ENCODE results near the gene PPP2CA.
A peak's percentile ranks its signal among the peaks of the same experiment; 100 is the strongest.
"Not testable (repeated sequence)": the region's sequence is repeated elsewhere in the genome, so short reads cannot be mapped to it uniquely, and the experiment has no call there.

The PPP2CA gene

DNA sequence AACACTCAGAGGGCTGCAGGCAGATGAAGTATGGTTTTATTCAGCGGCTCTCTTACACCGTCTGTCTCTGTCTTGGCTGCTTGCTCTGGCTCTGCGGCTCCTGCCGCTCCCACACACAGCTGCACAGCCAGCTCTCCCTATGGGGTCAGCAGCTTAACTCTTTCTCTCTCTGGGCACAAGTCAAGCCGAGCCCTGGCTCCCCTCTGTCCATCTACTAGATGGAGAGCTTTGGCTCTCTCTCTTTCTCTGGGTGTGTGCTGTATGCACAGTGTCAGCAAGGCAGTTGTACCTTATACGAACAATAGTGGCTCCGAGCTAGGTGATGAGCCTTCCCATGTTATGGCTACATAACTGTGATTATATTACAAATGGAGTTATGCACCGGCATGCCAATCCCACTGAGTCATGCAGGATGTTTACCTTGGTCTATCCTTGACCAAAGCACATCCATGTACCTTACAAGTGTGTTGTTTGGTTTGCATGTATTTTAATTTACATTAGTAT, 19.3 kb upstream of the PPP2CA start:
- DNase-seq: no peak

DNA sequence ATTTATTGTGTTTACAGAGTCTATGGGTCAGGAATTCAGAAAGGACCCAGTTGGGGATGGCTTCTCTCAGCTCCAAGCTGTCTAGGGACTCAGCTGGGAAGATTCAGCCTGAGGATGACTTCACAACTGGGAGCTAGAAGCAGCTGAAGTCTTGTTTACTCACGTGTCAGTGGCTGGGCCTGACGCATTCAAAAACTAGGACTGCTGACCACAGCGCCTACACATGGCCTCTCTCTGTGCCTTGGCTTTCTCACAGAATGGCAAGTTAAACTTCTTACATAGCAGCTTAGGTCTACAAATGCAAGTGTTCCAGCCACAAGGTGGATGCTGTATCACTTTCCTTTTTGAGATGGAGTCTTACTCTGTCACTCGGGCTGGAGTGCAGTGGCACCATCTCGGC, 16.3 kb upstream of the PPP2CA start:
- no peak for DNase-seq

DNA sequence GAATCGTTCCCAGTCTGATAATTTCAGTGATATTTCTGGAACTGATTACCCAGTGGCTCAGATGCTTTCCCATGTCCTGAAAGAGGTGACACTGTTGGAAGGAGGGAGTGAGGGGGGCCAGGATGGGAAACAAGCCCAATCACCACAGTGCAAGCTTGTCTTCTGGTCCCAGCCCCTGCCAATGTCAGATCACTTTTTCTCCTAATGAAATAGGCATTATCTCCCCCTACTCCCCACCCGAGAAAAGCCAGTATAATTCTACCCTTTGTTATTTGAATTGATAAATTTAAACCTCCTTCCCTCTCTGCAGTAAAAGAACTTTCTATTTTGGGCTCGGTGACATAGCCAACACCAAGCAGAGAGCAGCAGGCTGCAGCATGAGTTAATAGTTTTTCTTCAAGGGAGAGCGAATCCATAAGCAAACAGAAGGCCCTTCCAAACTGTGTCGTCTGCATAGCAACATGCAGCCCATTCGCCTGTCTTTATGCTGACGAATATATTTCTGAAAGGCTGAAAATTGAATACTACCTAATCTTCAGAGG, 14.6 kb upstream of the PPP2CA start:
- DNase-seq: no peak

DNA sequence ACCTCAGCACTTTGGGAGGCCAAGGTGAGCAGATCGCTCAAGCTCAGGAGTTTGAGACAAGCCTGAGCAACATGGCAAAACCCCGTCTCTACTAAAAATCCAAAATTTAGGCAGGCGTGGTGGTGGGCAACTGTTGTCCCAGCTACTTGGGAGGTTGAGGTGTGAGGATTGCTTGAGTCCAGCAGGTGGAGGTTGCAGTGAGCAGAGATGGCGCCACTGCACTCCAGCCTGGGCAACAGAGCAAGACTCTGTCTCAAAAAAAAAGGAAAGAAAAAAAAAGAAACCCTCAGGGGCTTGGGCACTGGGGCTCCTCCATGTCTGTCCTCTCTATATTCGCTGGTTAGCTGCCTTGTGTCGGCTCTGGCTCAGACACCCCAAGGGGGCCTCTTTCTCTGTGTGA, 10.9 kb upstream of the PPP2CA start:
- DNase-seq: no peak

DNA sequence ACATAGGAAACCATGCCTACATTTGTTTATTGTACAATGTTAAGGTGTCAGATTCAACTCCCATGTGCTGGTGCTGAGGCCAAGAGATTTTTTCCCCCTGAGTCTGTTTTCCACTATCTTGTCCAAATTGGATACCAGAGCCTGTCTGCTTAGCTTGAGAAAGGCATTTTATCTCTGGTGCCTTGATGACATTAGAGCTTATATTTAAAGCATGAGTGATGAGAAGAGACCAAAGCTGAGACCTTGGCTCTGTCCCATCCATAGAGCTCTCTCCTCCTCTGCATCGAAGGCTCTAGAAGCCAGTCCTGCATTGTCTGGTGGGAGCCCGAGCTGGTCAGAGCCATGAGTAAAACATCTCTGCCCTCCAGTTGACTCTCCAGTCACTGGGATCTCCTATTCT, 10.4 kb upstream of the PPP2CA start:
- no peak for DNase-seq

DNA sequence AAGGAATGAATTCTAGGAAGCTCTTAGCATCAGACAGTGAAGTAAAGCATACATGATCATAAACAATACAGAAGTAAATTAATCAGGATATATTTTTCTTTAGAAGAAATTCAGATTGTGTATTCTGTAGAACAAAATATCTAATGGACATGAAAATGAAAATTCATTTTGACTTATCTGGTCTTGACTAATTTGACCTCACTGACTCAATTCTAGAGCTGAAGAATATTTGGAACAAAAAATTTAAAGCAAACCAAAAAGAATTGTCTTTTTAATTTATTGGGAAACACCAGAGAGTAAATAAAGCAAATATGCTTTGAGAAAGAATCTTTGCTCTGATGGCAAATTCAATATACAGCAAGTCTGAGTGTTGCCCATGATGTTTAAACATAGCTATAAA, 2.8 kb upstream of the PPP2CA start:
- no peak for DNase-seq

DNA sequence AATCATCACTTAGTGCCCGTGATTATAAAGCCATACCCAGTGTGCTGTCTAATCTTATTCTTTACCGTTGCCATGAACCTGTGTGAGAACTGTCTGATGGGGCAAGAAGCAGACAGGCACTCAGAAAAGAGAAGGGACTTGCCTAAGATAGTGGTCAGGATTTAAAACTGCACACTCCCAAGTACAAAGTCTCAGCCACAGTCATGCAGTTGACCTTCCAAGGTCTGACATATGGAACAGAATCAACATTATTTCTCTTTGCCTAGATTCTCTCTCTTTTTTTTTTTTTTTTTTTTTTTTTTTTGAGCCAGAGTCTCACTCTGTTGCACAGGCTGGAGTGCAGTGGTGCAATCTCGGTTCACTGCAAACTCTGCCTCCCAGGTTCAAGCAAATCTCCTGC, 1.9 kb upstream of the PPP2CA start:
- no peak for DNase-seq

DNA sequence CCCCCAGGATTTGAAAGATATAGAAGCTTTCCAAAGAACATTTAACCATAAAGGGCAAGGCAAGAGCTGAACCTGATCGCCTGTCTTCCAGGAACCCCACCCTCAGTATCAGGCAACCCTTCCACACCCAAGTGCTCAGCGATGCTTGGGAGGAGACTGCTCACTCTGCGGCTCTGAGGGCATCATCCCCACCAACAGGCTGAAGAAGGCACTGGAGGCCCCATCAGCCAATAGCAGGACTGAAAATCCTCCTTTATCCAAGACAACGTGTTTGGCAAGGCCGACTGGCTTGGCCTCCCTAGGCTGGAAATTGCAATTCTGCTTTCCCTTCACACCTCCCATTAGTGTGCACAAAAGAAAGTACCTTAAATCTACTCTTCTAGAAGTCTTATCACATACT, 1.4 kb upstream of the PPP2CA start:
- no peak for DNase-seq

DNA sequence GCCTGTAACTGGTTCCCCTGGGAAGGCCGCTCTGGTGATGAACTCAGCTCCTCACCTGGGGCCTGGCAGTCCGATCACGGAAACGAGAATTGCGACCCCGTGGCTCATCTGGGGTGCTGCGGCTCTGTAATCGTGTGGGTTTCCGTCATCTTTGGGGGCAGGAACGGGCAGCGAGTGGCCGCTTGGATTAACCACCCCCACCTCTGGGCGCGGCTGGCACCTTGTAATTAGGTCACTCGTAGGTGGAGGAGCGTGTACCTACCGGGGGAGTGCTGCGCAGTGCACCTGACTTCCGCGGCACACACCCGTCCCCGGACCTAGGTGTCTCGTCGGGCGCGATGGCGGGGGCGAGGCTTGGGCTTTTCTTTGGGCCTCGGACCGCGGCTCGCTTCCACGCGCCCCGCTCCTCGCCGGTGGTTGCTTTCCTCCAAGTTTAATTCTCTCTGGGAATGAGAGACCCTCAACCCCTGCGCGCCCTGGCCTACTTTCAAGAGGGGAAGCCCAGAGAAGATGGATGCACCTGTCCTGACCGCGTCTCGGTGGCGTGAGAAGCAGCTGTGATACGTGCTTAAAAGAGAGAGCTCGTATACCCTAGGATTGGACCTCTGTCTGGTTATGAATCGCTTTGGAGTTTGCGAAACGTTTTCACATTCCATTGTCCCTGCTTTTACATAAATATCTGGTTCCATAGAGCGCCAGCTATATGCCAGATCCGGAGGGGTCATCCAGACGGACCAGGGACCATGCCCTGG, 744 bp upstream of the PPP2CA start:
- DNase-seq: no peak

DNA sequence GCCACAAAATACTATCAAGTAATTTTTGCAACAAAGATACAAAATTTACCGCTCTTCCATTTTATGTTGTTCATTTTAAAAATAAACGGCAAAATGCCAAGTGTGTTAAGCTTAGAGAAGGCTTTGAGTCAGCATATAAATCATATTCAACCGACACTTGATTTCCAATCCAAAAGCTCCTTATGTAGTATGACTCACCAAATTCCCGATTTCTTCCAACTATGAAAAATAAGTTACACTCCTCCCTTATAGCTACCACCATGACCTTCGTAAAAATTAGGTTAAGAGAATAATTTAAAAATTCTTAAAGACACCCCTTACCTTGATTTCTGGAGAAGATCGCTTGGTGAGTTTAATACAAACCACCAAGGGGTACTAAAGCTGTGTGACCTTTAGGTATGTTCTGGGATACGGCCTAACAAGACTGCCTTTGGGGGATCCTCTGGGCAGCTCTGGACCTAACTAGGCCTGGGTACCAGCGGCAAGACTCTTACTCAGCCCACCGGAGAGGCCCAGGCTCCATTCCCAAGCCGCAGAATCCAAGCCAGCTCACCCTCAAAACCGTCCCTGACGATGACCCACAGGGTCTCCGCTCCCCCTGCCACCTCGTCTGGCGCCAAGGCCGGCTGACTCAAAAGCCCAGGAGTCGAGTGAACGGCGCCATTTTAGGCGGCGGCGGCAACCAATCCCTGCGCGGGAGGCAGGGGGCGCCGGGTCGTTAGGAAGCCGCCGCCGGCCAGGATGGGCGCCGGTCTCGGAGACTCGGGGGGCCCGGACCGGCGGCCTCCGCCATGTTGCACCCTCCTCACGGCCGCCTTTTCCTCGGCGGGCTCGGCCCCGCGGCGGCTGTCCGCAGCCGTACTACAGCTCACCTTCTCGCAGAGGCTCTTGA, 739 bp downstream of the PPP2CA start:
- peak; percentile 84 for DNase-seq

DNA sequence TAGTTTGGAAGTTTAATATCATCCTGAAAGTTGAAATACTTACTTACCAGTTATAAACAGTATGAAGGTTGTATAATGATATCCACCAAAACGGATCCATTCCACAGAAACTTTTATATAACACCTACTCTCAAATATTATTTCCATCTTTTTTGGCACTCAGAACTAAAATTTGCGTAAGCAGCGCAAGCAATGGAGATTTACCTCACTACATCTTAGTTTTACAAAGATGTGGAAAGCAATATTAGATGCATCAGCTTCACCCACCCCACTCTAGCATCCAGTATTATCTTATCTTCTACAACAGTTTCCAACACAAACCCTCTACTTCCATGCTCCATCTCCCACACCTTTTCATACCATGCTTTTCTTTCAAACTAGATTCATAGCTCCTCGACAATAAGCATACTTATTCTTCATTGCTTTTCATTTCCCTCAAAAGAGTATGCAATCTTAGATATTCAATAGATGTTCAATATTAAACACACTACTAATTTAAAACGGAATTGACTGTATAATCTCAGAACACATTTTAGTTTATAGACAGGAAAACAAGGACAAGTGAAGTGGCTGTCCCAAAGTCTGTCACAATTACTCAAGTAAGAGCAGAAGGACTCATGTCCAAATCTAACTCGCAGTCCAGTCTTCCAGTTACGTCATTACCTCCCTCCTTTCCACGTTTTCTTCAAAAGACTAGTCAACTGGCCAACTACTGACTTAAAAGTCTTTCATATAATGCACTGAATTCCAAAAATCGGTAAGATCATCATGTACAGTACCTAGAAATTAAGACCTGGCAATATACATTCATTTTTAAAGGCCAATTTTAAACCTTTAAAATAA, 2.2 kb downstream of the PPP2CA start:
- DNase-seq: no peak

DNA sequence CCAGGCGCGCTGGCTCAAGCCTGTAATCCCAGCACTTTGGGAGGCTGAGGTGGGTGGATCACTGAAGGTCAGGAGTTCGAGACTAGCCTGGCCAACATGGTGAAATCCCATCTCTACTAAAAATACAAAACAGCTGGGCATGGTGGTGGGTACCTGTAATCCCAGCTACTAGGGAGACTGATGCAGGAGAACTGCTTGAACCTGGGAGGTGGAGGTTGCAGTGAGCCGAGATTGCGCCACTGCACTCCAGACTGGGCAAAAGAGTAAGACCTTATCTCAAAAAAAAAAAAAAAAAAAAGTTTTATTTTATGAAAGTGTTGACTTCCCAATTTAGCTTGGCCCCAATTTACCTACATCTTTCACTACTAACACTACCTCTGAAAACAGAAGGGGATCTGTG, 4.2 kb downstream of the PPP2CA start:
- DNase-seq: not testable (repeated sequence)

DNA sequence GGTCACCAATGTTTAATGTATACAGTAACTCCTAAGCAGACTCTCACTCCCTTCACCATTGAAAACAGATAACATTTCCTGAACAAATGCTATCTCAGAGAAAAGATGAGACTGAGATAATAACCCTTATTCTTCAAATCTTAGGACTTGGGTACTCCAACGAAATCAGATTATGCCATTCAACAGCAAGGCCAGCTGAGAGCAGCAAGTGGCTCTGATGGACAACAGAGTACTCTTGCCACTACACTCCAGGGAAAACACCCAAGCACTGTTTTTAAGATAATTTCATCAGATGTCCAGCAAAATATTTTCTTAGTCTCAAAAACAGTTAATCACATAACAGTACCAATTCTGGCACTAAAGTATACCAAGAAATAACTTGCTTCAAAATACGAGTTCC, 10.1 kb downstream of the PPP2CA start:
- no peak for DNase-seq

DNA sequence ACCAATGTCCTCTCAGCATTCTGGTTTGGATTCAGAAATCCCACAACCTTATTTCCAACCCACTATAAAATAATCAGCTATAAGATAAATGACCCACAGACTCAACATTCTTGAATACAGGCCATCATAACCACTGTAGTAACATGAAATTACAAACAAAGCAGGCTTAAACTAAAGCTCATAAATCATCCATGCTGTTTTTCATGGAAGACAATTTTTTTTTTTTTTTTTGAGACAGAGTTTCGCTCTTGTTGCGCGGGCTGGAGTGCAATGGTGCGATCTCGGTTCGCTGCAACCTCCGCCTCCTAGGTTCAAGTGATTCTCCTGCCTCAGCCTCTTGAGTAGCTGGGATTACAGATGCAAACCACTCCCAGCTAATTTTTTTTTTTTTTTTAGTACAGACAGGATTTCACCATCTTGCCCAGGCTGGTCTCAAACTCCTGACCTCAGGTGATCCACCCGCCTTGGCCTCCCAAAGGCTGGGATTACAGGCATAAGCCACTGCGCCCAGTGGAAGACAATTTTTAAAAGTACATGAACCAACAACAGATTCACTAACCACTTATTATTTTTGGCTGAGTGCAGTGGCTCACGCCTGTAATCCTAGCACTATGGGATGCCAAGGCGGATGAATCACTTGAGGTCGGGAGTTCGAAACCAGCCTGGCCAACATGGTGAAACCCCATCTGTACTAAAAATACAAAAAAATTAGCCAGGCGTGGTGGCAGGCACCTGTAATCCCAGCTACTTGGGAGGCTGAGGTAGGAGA, 14.4 kb downstream of the PPP2CA start:
- not testable (repeated sequence) for DNase-seq

DNA sequence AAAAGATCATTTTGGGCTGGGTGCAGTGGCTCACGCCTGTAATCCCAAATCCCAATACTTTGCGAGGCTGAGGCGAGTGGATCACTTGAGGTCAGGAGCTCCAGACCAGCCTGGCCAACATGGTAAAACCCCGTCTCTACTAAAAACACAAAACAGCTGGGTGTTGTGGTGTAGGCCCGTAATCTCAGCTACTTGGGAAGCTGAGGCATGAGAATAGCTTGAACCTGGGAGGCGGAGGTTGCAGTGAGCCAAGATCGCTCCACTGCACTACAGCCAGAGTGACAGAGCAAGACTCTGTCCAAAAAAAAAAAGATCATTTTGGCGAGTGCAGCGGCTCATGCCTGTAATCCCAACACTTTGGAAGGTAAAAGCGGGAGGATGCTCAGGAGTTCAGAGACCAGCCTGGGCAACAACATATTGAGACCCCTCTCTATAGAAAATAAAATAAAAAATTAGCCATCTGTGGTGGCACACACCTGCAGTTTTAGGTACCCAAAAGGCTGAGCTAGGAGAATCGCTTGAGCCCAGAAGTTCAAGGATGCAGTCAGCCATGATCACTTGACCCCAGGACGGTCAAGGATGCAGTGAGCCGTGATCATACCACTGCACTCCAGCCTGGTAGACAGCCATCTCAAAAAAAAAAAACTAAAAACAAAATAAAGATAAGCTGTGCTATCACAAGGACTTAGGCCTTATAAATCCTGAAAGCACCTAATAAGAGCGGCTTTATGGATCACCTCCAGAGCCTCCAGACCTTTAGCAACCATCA, 16.2 kb downstream of the PPP2CA start:
- DNase-seq: no peak

DNA sequence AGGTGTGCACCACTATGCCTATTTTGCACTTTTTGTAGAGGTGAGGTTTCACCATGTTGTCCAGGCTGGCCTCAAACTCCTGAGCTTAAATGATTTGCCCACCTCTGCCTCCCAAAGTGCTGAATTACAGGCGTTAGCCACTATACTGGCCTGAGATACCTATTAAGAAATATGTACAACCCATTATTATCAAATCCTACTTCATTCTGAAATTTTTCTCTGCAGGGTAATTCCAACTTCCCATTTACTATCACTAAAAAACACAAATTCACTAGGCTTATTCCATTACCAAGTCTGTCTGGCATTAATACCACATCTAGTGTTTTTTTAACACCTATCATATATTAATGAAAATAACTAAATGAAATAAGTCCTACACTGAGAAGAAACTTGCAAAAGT, 18.2 kb downstream of the PPP2CA start:
- DNase-seq: no peak

DNA sequence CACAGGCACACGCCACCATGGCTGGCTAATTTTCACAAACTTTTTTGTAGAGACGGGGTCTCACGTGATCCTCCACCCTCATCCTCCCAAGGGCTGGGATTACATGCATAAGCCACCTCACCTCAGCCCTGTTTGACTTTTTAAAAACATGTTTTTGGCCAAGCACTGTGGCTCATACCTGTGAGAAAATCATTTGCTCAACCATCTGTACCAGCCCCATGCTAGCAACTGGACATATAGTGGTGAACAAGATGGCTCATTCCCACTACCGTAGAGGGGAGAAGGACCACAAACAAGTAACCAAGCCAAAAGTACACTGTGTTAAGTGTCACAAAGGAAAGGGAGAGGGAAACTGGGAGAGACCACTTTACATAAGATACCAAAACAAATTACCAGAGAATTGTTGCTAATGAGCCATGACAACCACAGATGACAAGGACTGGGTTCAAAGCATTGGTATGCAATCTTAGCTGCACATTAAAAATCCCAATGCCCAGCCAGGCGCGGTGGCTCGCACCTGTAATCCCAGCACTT, 19.2 kb downstream of the PPP2CA start:
- DNase-seq: no peak

DNA sequence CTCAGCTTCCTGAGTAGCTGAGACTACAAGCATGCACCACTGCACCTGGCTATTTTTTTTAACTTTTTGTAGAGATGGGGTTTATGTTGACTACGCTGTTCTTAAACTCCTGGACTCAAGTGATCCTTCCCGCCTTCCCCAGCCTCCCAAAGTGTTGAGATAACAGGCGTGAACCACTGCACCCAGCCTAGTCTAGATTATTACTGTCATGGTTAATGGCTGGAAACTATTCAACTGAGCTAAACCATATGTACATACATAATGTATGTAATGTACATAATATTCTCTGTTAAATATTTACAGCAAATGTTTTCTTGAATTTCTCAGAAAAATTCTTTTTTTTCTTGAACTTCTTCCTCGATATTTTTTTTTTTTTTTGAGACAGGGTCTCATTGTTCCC, 21.3 kb downstream of the PPP2CA start:
- DNase-seq: no peak

DNA sequence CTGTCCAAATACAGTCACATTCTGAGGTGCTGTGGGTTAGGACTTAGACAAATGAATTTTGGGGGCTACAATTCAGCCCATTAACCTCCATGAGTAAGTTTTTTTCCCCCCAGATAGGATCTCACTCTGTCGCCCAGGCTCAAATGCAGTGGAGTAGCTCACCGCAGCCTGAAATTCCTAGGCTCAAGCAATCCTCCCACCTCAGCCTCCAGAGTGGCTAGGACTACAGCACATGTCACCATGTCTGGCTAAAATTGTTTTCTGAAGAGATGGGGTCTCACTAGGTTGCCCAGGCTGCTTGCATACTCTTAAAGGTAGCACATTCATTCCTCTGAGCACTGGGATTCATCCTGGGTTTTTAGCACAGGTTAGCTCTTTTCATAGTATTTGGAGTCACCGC, 22.2 kb downstream of the PPP2CA start:
- no peak for DNase-seq

DNA sequence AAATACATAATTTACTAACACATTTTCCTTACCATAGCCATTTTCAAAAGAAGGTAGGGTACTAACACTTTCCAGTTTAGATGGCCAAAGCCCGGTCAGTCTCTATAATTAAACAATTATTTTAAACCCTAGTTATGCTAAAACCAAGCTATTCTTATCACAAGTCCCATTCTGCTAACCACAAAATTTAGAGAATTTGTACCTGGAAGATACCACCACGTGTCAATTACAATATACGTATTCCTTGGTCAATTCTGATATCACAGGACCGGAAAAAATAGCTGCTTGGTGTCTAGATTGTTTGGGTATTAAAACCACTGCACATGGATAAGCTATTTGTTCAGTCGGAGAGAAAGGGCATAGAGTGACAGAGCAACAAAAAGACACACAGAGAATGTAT, 30.2 kb downstream of the PPP2CA start:
- DNase-seq: no peak

DNA sequence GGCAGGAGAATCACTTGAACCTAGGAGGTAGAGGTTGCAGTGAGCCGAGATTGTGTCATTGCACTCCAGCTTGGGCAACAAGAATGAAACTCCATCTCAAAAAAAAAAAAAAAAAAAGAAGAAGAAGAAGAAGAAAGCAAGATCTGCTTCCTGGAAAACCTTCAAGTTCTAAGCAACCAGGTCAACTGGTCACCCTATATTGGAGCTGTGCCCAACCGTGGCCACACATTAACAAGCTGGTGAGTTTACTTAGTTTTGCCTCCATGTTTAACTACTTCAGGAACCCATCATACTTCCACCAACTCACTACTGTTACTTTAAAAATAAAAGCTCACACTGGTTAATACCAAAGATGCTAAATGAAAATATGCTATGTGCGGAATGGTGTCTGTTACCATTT, 36.8 kb downstream of the PPP2CA start:
- no peak for DNase-seq

Data from activated CD8-positive, alpha-beta memory T cell treated with anti-CD3 and anti-CD28 coated beads for 24 hours (primary cell).